G401 (cell line): ENCODE data around the gene MMP15. TPM values are rescaled to one million over a fixed set of nuclear protein-coding genes. Genes with fewer than 3 reads are reported as not detected.
"Not testable (repeated sequence)": the region's sequence is repeated elsewhere in the genome, so short reads cannot be mapped to it uniquely, and the experiment has no call there.

ENCODE experiments used
- DNase-seq: peaks from one replicate; pipeline ENCODE4 v3.0.0-alpha.2; 2015; ENCODE audit warnings: low spot score
- in situ Hi-C: cut with HindIII; loops from 2 replicates; pipeline ENCODE4 v1.10.0; 2016; ENCODE audit warnings: low sequenced_read_pairs, mixed read lengths
- total RNA-seq: library from RNA; depleted of rRNA; stranded (reverse); fragments of >200 nt; shearing (Covaris generic); gene quantifications from 2 replicates; pipeline ENCODE4 v1.2.3, GENCODE V29; 2014

The MMP15 gene
- total RNA-seq, 1 experiment from 2014 or later: 3.9 TPM

DNA sequence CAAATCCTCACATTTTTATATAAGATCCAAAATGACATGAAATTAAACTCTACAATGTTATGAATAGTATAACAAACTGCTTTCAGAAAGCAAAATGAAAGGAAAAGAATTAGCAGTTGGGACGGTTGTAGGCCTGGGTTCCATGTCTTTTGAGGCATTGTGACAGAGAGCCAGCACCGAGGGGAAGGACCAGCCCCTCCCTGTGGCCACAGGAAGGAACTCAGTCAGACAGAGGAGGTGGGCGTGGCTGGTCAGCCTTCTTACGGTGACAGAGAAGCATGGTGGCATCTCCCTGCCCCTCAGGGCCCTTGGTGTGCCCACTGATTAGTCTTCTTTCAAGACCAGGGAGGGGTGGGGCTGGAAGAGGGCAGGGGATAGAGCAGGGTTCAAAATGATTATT, 30.8 kb upstream of the MMP15 start:
- in situ Hi-C loops: no loop called here
- peak; percentile 19 for DNase-seq

GRCh38 chr16:57995721-57996405, 29.7 kb upstream of the MMP15 start:
- DNase-seq: no peak
- in situ Hi-C loops: no loop called here

GRCh38 chr16:57996406-57997175, 29.0 kb upstream of the MMP15 start:
- in situ Hi-C loops: no loop called here
- no peak for DNase-seq

GRCh38 chr16:57997176-57997527, 28.4 kb upstream of the MMP15 start:
- DNase-seq: no peak
- in situ Hi-C loops: no loop called here

GRCh38 chr16:57997528-57998265, 27.9 kb upstream of the MMP15 start:
- in situ Hi-C loops: no loop called here
- no peak for DNase-seq

DNA sequence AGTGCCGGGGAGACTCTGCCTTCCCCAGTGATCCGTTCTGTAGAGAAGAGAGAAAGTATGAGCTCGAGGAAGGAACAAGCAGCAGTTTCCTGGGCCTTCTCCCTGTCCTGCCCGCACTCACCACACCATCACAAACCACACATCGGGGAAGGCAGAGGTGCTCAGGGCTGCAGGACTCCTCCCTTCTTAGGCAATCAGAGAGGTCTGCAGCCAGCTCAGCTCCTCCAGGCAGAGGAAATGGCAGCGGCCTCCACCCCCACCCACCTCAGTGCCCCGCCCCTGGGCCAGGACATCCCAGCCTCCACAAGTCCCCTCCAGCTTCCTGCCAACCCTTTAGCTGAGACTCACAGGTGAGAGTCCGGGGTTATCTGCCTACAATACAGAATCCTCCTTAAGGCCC, 27.1 kb upstream of the MMP15 start:
- DNase-seq: no peak
- in situ Hi-C loops: no loop called here

DNA sequence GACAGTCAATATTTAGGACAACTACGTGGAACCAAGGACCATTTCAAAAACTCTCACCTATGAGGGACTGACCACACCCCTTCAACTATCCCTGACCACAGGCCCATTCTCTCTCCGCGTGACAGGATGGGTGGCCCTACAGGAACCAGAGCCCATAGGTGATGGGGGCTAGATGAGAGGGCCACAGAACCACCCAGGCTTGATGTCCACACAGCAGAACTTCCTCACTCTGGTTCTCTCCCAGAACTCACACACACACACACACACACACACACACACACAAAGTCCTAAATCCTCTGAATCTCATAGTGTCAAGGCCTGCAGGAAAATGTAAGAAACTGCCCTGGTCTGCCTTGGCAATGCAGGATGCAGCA, 26.6 kb upstream of the MMP15 start:
- DNase-seq: no peak
- in situ Hi-C loops: no loop called here

DNA sequence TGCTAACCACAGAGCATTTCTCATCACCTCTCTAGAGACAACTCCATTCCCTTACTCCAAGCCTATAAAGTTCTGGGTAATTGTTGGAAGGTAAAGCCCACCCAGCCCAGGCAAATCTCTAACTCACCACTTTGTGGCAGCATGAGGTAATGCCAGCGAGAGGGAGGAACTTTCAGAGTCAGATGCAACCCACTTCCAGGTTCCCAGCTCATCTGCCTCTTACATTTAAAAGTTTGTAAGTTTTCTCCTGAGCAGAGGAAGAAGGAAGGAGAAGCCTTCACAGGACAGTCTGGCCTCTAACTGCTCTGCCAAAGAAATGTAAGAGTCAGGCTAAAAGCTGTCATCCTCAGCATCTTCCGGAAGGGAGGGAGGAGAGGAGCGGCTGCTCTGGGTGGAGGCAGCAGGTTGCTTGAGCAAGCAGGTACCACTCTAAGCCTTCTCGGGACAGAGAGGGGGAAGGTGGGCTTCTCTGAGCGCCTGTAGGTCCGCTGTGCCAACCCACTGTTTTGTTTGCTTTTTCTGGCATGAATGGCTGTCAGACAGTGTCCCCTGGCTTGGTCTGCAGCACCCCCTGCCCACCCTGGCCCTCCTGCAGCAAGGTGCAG, 26.1 kb upstream of the MMP15 start:
- in situ Hi-C loops: no loop called here

GRCh38 chr16:57999971-58000705, 25.4 kb upstream of the MMP15 start, which contains the start of gene ZNF319:
ZNF319 (minus strand) TSS chr16:58000672; CDS start chr16:57998265, 2,407 bp downstream.
- DNase-seq: no peak
- in situ Hi-C loops: no loop called here

More for the DNA sequence above, 26.1 kb upstream of the MMP15 start:
- DNase-seq: peak; percentile 43

- DNase-seq: peak; percentile 79
- in situ Hi-C loops: no loop called here
Observed at GRCh38 chr16:58000706-58001676, 24.6 kb upstream of the MMP15 start, which contains the start of gene USB1. USB1 (plus strand) TSS chr16:58001407; CDS start chr16:58001484, 77 bp downstream.

GRCh38 chr16:58001781-58002415, 23.7 kb upstream of the MMP15 start:
- in situ Hi-C loops: no loop called here
- DNase-seq: no peak

DNA sequence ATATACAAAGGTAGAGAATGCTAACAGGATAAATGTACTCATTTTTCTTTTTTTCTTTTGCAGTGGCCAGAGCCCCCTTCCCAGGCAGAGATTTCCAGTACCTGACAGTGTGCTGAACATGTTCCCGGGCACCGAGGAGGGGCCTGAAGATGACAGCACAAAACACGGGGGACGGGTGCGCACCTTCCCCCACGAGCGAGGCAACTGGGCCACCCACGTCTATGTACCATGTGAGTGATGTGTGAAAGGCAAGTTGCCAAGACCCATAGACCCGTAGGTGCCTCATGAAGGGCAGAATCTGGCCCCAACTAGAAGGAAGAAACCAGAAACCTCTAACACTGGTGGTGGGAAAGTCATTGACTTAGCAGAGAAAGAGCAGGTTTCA, 23.1 kb upstream of the MMP15 start:
- in situ Hi-C loops: no loop called here

DNA sequence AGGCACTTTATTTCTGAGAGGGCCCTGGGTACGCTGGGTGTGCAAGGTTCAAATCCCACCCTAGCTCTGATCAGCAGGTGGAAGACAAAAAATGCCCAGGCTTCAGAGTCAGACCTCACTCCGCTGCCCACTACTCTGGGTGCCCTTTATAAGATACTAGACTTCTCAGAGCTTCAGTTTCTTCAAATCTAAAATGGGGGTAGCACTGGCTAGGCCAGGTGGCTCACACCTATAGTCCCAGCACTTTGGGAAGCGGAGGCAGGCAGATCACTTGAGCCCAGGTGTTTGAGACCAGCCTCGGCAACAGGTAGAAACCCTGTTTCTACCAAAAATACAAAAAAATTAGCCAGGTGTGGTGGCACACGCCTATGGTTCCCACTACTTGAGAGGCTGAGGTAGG, 22.6 kb upstream of the MMP15 start:
- no peak for DNase-seq
- in situ Hi-C loops: no loop called here

More for the DNA sequence above, 23.1 kb upstream of the MMP15 start:
- no peak for DNase-seq

DNA sequence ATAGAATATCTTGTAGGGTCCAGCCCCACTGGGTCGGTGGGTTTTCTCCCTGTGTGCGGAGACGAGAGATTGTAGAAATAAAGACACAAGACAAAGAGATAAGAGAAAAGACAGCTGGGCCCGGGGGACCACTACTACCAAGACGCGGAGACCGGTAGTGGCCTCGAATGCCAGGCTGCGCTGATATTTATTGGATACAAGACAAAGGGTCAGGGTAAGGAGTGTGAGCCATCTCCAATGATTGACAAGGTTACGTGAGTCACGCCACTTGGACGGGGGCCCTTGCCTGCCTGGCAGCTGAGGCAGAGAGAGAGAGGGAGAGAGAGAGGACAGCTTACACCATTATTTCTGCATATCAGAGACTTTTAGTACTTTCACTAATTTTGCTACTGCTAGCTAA, 20.8 kb upstream of the MMP15 start:
- in situ Hi-C loops, DNase-seq: not testable (repeated sequence)

GRCh38 chr16:58009856-58010416, 15.6 kb upstream of the MMP15 start:
- DNase-seq: no peak
- in situ Hi-C loops: no loop called here

GRCh38 chr16:58010886-58011285, 14.7 kb upstream of the MMP15 start:
- in situ Hi-C loops: no loop called here
- no peak for DNase-seq

DNA sequence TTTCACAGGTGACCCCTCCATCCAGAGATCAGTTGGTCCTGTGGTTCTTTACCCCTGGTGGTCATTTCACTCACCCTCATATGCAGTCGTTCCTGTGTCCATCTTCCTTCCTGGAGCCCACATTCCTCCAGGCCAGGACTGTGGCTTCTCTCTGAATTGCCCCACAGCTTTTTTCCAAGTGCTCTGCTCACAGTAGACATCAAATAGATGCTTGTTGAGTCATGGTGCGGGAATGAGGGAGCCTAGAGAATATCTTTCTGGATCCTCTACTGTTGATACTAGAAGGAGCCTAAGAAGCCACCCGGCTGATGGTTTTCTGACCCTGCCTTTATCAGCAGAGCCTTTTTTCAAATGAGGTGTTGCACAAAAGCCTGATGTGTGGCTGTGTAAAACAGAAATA, 13.9 kb upstream of the MMP15 start:
- DNase-seq: no peak
- in situ Hi-C loops: no loop called here
